D721Med (cell line): ENCODE data around the gene DNAJB8.

Experiments used
- DNase-seq: peaks from one replicate; pipeline ENCODE4 v3.0.0; 2011; ENCODE audit warnings: low spot score; ENCODE audit not compliant: insufficient read length
- FAIRE-seq: peaks from 2 replicates; lab custom pipeline; 2011; peaks lifted over from hg19 to GRCh38; lab: Jason Lieb, UNC
- CTCF ChIP-seq: IDR thresholded peaks from 2 replicates; pipeline ENCODE4 v1.5.1; 2012; ENCODE audit warnings: mild to moderate bottlenecking, control low read depth; ENCODE audit not compliant: insufficient read depth; ENCODE audit errors: missing control alignments

Gene DNAJB8

GRCh38 chr3:128494367-128494650 lies 27.6 kb upstream of the DNAJB8 start:
- DNase-seq: no peak
- FAIRE-seq: no peak

GRCh38 chr3:128493570-128494366 lies 27.1 kb upstream of the DNAJB8 start:
- no peak for FAIRE-seq
- DNase-seq: no peak
- no peak for TF ChIP-seq CTCF

More at GRCh38 chr3:128494367-128494650, 27.6 kb upstream of the DNAJB8 start:
- no peak for TF ChIP-seq CTCF

GRCh38 chr3:128492671-128493569 lies 26.2 kb upstream of the DNAJB8 start, which contains the start of gene GATA2:
Gene GATA2 (minus strand): TSS chr3:128493201. CDS start chr3:128487031, 6,170 bp downstream.
- FAIRE-seq (no peak), DNase-seq (no peak)
- no peak for TF ChIP-seq CTCF

- DNase-seq (no peak), FAIRE-seq (no peak)
- TF ChIP-seq CTCF: no peak
Observed at GRCh38 chr3:128491941-128492670, 25.4 kb upstream of the DNAJB8 start.

- TF ChIP-seq CTCF: no peak
- DNase-seq (no peak), FAIRE-seq (no peak)
Observed at GRCh38 chr3:128491691-128491940, 24.9 kb upstream of the DNAJB8 start.

- FAIRE-seq (no peak), DNase-seq (no peak)
- TF ChIP-seq CTCF: no peak
Observed at GRCh38 chr3:128490915-128491690, 24.4 kb upstream of the DNAJB8 start.
